ENCODE measurements around the gene ICAM5. TPM values are rescaled to one million over a fixed set of nuclear protein-coding genes. Genes with fewer than 3 reads are reported as not detected.
A peak's percentile ranks its signal among the peaks of the same experiment; 100 is the strongest.
"Not testable (repeated sequence)": the region's sequence is repeated elsewhere in the genome, so short reads cannot be mapped to it uniquely, and the experiment has no call there.

ICAM5 gene
- total RNA-seq, 4 donors from 2014 or later, result 0.23 to 0.45 (median 0.37) TPM

DNA sequence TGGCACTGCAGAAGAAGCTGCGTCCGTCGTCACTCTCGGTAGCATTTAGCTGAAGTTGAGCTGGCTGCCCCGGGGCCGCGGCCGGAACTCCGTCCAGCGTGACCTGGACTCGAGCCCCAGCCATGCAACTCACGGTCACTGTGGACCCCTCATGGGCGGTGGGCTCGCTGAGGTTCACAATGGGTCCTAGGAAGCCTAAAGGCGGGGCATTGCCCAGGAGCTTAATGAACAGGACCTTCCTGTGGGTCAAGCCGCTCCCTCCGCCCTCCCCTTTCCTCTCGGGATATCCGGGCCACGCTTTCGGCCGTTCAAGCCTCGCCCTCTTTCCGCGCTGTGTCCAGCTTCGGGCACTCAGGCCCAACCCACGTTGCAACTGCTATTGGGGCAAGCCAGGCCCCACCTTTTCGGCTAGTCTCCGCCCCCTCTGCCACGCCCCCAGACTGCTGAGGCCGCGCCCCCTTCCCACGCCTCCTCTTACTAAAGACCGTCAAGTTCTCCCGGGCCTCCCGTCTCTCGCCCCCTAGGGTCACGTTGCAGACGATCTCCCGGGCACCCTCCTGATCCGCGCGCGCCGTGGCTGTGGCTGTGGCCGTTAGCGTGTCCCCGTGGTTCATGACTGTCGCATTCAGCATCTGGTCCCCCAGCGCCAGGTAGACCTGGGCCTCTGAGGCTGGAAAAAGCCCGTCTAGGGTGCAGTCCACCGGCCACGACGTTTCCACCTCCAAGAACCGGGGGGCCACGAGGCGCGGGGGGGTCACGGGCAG, 45.0 kb downstream of the ICAM5 start:
- Histone ChIP-seq H3K9me3 (no peaks in the 10 kb centered on the region), H3K27ac (replicated peaks in 1 of 4) (peak overlapping the region; percentile 93 to 97 (median 95)), H3K36me3 (peaks cover 8 to 11% (median 11%) of the 10 kb centered on the region in 4 donors), H3K4me3 (peak overlapping the region; percentile 85 to 95 (median 91)), H3K4me1 (peaks cover 27 to 43% (median 37%) of the 10 kb centered on the region in 4 donors), H3K27me3 (no peaks in the 10 kb centered on the region)
- DNase-seq (ENCODE audit: extremely low spot score), result peak; percentile 98
- intact Hi-C loops (cut with DNase I), result no loop called here
- WGBS, result 27% methylated on average over 25 of the region's 59 CpGs
- TF ChIP-seq POLR2AphosphoS5 (IDR thresholded peaks at IDR 0.05), result peak; percentile 85 to 89
- TF ChIP-seq POLR2A (IDR thresholded peaks at IDR 0.05; ENCODE audit: low read depth), result no peak
- TF ChIP-seq, protein P1, sequence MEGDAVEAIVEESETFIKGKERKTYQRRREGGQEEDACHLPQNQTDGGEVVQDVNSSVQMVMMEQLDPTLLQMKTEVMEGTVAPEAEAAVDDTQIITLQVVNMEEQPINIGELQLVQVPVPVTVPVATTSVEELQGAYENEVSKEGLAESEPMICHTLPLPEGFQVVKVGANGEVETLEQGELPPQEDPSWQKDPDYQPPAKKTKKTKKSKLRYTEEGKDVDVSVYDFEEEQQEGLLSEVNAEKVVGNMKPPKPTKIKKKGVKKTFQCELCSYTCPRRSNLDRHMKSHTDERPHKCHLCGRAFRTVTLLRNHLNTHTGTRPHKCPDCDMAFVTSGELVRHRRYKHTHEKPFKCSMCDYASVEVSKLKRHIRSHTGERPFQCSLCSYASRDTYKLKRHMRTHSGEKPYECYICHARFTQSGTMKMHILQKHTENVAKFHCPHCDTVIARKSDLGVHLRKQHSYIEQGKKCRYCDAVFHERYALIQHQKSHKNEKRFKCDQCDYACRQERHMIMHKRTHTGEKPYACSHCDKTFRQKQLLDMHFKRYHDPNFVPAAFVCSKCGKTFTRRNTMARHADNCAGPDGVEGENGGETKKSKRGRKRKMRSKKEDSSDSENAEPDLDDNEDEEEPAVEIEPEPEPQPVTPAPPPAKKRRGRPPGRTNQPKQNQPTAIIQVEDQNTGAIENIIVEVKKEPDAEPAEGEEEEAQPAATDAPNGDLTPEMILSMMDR (IDR thresholded peaks at IDR 0.05), result peak in 2 of 3 experiments; percentile 7 to 16

DNA sequence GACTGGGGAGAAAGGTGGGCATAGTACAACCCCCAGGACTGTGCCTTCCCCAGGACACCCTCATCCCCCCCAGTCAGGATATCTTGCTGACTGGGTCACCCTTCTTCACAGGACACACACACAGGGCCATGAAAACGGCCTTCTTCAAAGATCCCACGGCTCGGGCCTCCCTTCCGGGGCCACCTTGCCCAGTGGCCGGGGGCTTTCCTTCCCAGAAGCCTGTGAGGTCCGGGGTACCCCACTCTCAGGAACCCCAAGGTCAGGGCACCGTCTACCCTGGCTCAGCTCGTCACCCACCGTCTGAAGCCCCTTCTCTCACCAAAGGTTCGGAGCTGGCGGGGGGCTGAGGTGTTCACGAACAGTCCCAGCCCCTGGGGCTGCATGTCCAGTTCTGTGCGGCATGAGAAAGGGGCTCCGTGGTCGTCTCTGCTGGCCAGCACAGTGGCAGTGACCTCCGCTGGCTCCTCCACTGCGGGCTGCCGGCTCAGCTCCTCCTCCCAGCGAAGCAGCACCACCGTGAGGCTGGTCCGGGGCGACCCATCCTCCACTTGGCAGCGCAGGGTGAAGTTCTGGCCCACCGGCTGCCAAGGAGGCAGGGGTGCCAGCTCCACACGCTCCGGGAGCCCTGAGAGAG, 45.7 kb downstream of the ICAM5 start:
- peak overlapping the region; percentile 85 to 95 (median 91) for H3K4me3 ChIP-seq
- no peak for TF ChIP-seq EP300 (IDR thresholded peaks at IDR 0.05)
- no peak for TF ChIP-seq POLR2AphosphoS5 (IDR thresholded peaks at IDR 0.05)
- TF ChIP-seq, protein P1 (IDR thresholded peaks at IDR 0.05), result no peak
- TF ChIP-seq POLR2A (IDR thresholded peaks at IDR 0.05; ENCODE audit: low read depth), result no peak
- peak overlapping the region; percentile 93 to 97 (median 95) for H3K27ac ChIP-seq (replicated peaks in 1 of 4)
- peaks cover under 1 to 4% (median 4%) of the 10 kb centered on the region in 4 donors for H3K36me3 ChIP-seq
- H3K4me1 ChIP-seq, result peaks cover 27 to 43% (median 36%) of the 10 kb centered on the region in 4 donors
- no peaks in the 10 kb centered on the region for H3K27me3 ChIP-seq
- no peaks in the 10 kb centered on the region for H3K9me3 ChIP-seq
- intact Hi-C loops (cut with DNase I), result no loop called here
- WGBS, result 72% methylated on average over 11 of the region's 26 CpGs
- DNase-seq (ENCODE audit: extremely low spot score), result no peak

DNA sequence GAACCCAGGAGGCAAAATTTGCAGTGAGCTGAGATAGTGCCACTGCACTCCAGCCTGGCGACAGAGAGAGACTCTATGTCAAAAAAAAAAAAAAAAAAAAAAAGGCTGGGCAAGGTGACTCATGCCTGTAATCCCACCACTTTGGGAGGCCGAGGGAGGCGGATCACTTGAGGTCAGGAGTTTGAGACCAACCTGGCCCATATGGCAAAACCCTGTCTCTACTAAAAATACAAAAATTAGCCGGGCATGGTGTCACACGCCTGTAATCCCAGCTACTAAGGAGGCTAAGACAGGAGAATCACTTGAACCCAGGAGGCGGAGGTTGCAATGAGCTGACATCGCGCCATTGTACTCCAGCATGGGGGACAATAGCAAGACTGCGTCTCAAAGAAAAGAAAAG, 47.0 kb downstream of the ICAM5 start:
- DNase-seq (ENCODE audit: extremely low spot score); H3K27me3 ChIP-seq; H3K9me3 ChIP-seq; H3K4me3 ChIP-seq; H3K27ac ChIP-seq (replicated peaks in 1 of 4); intact Hi-C loops (cut with DNase I); H3K36me3 ChIP-seq: not testable (repeated sequence)
- H3K4me1 ChIP-seq, result peaks cover 27 to 38% (median 30%) of the 10 kb centered on the region in 4 donors
- WGBS, result 95% methylated on average over 9 of the region's 9 CpGs

DNA sequence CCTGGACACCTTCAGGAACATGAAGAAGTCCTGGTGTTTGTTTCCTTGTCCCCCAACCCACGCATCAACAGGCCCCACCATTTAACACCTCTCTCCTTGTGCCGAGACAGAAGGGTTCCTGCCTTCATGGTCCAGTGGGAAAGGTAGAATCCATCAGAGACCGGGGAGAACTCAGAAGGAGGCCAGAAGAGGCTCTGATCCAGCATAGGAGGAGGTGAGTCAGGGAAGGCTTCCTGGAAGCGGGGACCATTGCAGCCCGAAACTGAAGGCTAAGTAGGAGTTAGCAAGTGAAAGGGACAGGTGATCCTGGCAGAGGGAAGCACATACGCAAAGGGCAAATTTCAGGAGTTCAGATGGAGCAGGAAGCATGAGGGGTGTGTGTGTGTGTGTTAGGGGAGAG, 49.2 kb downstream of the ICAM5 start:
- H3K4me1 ChIP-seq, result peaks cover 12 to 22% (median 15%) of the 10 kb centered on the region in 4 donors
- no peaks in the 10 kb centered on the region for H3K36me3 ChIP-seq
- no peaks in the 10 kb centered on the region for H3K9me3 ChIP-seq
- no peaks in the 10 kb centered on the region for H3K27me3 ChIP-seq
- intact Hi-C loops (cut with DNase I), result no loop called here
- H3K27ac ChIP-seq (replicated peaks in 1 of 4), result no peak overlapping the region
- no peak for TF ChIP-seq POLR2AphosphoS5 (IDR thresholded peaks at IDR 0.05)
- H3K4me3 ChIP-seq, result peak overlapping the region in 1 of 4 donors; percentile 36
- WGBS, result 84% methylated on average over 6 of the region's 6 CpGs
- no peak for DNase-seq (ENCODE audit: extremely low spot score)

DNA sequence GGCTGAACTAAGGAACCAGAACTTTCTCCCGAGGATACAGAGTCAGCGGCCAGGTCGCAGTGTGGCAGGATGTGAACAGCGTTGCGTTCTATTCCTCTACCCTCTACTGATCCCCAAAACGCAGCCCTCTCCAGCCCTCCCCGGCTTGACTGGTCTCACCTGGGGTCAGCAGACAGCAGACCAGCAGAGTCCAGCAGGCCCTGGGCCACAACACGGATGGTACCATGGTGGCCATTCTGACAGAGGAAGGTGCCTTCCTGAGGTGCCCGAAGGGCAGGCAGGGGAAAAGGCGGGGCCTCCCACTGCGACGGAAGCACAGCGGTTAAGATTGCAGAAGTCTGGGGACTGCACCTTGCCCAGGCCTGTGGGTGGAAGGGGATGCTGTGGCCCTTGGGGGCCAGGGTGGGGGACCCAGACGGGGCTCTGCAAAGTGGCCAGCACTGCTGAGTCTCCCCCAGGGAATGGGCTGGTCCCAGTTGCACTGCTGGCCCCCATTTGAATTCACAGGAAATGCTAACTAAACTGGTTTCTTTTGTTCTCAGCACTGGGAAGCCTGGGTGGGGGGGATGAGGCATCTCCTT, 49.7 kb downstream of the ICAM5 start, which contains the start of gene ICAM3:
Gene ICAM3, minus strand, starts transcription at position 245 of the 581 bp plus-strand sequence. Its CDS starts 10 bp downstream, at position 235.
- intact Hi-C loops (cut with DNase I), result no loop called here
- 43% methylated on average over 12 of the region's 14 CpGs for WGBS
- Histone ChIP-seq H3K27ac (replicated peaks in 1 of 4) (no peak within 1 kb of the TSS), H3K27me3 (no peaks in the 10 kb centered on the region), H3K36me3 (no peaks in the 10 kb centered on the region), H3K9me3 (no peaks in the 10 kb centered on the region), H3K4me1 (peaks cover 6 to 17% (median 10%) of the 10 kb centered on the region in 4 donors), H3K4me3 (peak within 1 kb of the TSS in 2 of 4 donors; percentile 9 to 36)
- TF ChIP-seq EP300 (IDR thresholded peaks at IDR 0.05) (no peak), POLR2AphosphoS5 (IDR thresholded peaks at IDR 0.05) (no peak), POLR2A (IDR thresholded peaks at IDR 0.05; ENCODE audit: low read depth) (no peak)
- TF ChIP-seq, protein P1 (IDR thresholded peaks at IDR 0.05), result no peak
- DNase-seq (ENCODE audit: extremely low spot score), result no peak
